Lung (tissue), 12 donors: ENCODE measurements around the gene COL4A2. TPM values are rescaled to one million over a fixed set of nuclear protein-coding genes. Genes with fewer than 3 reads are reported as not detected.
A peak's percentile ranks its signal among the peaks of the same experiment; 100 is the strongest.

Experiments used
- ATAC-seq: fragments of 200-7000 bp; cut with Tn5 transposase; one replicate; pipeline ENCODE4 v1.9.1; 2020; ENCODE audit warnings: moderate number of reproducible peaks; ENCODE audit not compliant: insufficient read depth, low FRiP score
- DNase-seq, 3 donors: peaks; one replicate each; pipeline ENCODE4 v3.0.0-alpha.2; 2013 to 2017
- H3K27ac ChIP-seq, 2 donors: one replicate each; pipeline ENCODE4 v1.5.1; 2013; ENCODE audit warnings: mild to moderate bottlenecking in 2 of 2, moderate library complexity in 2 of 2, control low read depth in 1 of 2, inconsistent platforms in 1 of 2, low read depth in 1 of 2, low read length in 1 of 2
- H3K27me3 ChIP-seq, 3 donors: one replicate each; pipeline ENCODE4 v1.5.1; 2013; ENCODE audit warnings: low read length in 2 of 3; ENCODE audit not compliant: control insufficient read depth in 3 of 3, insufficient read depth in 3 of 3
- H3K36me3 ChIP-seq, 4 donors: one replicate each; pipeline ENCODE4 v1.5.1; 2013; ENCODE audit warnings: low read length in 4 of 4, mild to moderate bottlenecking in 1 of 4, moderate library complexity in 1 of 4; ENCODE audit not compliant: control insufficient read depth in 4 of 4, insufficient read depth in 4 of 4
- H3K4me1 ChIP-seq, 5 donors: one replicate each; pipeline ENCODE4 v1.5.1; 2013; ENCODE audit warnings: low read length in 5 of 5, mild to moderate bottlenecking in 2 of 5, moderate library complexity in 1 of 5; ENCODE audit not compliant: control insufficient read depth in 5 of 5, insufficient read depth in 5 of 5
- H3K4me3 ChIP-seq: one replicate; pipeline ENCODE4 v1.5.1; 2013; ENCODE audit warnings: mild to moderate bottlenecking, control low read depth, moderate library complexity
- H3K9ac ChIP-seq, 2 donors: one replicate each; pipeline ENCODE4 v1.5.1; 2013; ENCODE audit warnings: low read length in 2 of 2, control low read depth in 1 of 2; ENCODE audit not compliant: insufficient read depth in 1 of 2
- H3K9me3 ChIP-seq, 4 donors: one replicate each; pipeline ENCODE4 v1.5.1; 2013; ENCODE audit warnings: low read length in 3 of 4, mild to moderate bottlenecking in 1 of 4, moderate library complexity in 1 of 4; ENCODE audit not compliant: control insufficient read depth in 4 of 4, insufficient read depth in 3 of 4
- WGBS, 2 donors: extraction: QIAGEN DNeasy Blood & Tissue Kit; methylation state at CpG; one replicate each; pipeline ENCODE4 v1.1.7; 2013; 5-methylcytosine and 5-hydroxymethylcytosine counted together
- polyA plus RNA-seq, 2 donors: library from polyadenylated mRNA; stranded (reverse); fragments of 200-250 nt; gene quantifications; one replicate each; pipeline ENCODE4 v1.2.1, GENCODE V29; 2013
- total RNA-seq, 2 donors: library from RNA; depleted of rRNA in 1 of 2; stranded (reverse); fragments of >200 nt in 1 of 2; gene quantifications; one replicate each; pipeline ENCODE4 v1.2.1, GENCODE V29; 2014 to 2021
- TF ChIP-seq, protein P1 (sequence below): IDR thresholded peaks from 2 replicates; pipeline ENCODE4 v1.5.1; 2012; ENCODE audit warnings: mild to moderate bottlenecking; ENCODE audit errors: control extremely low read depth, extremely low read depth
- donor health status: control.
- donor health status: control.
- donor health status: Bipolar disorder and iron deficiency.
- donor health status: healthy.
- donor health status: DM: yes; HTN: yes; CAD: no.

The COL4A2 gene
- total and polyA plus RNA-seq, 4 donors: 169 to 627 (median 339) TPM

DNA sequence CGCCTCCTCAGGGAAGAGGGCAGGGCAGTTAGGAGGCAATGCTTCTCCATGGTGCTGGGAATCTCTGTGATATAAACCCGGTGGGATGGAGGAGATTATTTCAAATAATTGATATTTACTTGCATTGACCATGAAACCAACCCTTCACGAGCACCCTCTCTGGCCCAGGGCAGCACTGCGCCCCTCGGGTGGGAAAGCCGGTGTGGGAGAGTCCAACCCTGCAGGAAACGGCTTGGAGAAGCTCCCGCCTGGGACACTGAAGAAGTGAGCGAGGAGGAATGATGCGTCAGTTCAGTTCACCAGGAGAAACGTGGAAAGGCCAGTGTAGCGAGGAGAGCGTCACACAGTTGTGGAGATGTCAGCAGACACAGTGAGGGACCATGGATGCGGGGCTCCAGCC is 99.9 kb downstream of the COL4A2 start:
- TF ChIP-seq, protein P1, sequence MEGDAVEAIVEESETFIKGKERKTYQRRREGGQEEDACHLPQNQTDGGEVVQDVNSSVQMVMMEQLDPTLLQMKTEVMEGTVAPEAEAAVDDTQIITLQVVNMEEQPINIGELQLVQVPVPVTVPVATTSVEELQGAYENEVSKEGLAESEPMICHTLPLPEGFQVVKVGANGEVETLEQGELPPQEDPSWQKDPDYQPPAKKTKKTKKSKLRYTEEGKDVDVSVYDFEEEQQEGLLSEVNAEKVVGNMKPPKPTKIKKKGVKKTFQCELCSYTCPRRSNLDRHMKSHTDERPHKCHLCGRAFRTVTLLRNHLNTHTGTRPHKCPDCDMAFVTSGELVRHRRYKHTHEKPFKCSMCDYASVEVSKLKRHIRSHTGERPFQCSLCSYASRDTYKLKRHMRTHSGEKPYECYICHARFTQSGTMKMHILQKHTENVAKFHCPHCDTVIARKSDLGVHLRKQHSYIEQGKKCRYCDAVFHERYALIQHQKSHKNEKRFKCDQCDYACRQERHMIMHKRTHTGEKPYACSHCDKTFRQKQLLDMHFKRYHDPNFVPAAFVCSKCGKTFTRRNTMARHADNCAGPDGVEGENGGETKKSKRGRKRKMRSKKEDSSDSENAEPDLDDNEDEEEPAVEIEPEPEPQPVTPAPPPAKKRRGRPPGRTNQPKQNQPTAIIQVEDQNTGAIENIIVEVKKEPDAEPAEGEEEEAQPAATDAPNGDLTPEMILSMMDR: no peak
- H3K27ac ChIP-seq: peak overlapping the region in 1 of 2 donors; percentile 15
- no peaks in the 10 kb centered on the region for H3K27me3 ChIP-seq
- peaks cover 5 to 38% (median 35%) of the 10 kb centered on the region in 5 donors for H3K4me1 ChIP-seq
- ATAC-seq (no peak), DNase-seq (peak in 1 of 3 donors; percentile 49)
- no peak overlapping the region for H3K4me3 ChIP-seq
- WGBS, 2 donors: 69 to 77% methylated on average over 14 of the region's 14 CpGs
- H3K9me3 ChIP-seq: no peaks in the 10 kb centered on the region
- no peaks in the 10 kb centered on the region for H3K36me3 ChIP-seq
- H3K9ac ChIP-seq: no peak overlapping the region

GRCh38 chr13:110407531-110407930 is 100.4 kb downstream of the COL4A2 start:
- no peaks in the 10 kb centered on the region for H3K36me3 ChIP-seq
- H3K9ac ChIP-seq: no peak overlapping the region
- DNase-seq: peak in 2 of 3 donors; percentile 46 to 63
- no peaks in the 10 kb centered on the region for H3K27me3 ChIP-seq
- peaks cover 5 to 40% (median 35%) of the 10 kb centered on the region in 5 donors for H3K4me1 ChIP-seq
- no peaks in the 10 kb centered on the region for H3K9me3 ChIP-seq
- no peak for ATAC-seq
- TF ChIP-seq, protein P1: no peak
- 31 to 32% methylated on average over 9 of the region's 9 CpGs for WGBS, 2 donors
- no peak overlapping the region for H3K4me3 ChIP-seq
- H3K27ac ChIP-seq: peak overlapping the region in 1 of 2 donors; percentile 15

DNA sequence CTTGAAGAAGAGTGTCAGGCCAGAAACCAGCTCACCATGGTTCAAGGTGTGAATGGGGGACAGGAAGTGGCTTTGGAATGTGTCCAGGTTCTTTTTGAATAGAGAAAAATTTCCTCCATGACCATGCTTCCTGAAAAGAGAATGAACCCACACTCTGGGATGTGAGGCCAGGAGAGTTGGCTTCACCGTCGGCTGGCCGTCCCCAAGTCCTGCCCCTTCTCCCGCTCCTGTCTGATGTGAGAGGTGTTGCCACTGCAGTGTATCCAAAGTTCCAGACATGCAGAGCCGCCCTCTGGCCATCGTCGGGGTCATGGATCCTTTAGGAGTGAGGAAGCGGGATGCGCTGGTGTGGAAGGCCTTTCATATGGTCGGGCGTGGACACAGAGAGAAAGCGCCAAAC is 101.2 kb downstream of the COL4A2 start:
- no peaks in the 10 kb centered on the region for H3K27me3 ChIP-seq
- peak overlapping the region; percentile 43 to 81 for H3K27ac ChIP-seq
- H3K36me3 ChIP-seq: no peaks in the 10 kb centered on the region
- ATAC-seq (no peak), DNase-seq (peak in 2 of 3 donors; percentile 28 to 30)
- 75 to 79% methylated on average over 12 of the region's 12 CpGs for WGBS, 2 donors
- H3K4me1 ChIP-seq: peaks cover 5 to 45% (median 34%) of the 10 kb centered on the region in 5 donors
- no peaks in the 10 kb centered on the region for H3K9me3 ChIP-seq
- TF ChIP-seq, protein P1: no peak
- H3K4me3 ChIP-seq: no peak overlapping the region
- H3K9ac ChIP-seq: no peak overlapping the region

- no peak overlapping the region for H3K4me3 ChIP-seq
- DNase-seq (peak in 2 of 3 donors; percentile 21 to 25), ATAC-seq (no peak)
- TF ChIP-seq, protein P1: no peak
- no peak overlapping the region for H3K9ac ChIP-seq
- no peaks in the 10 kb centered on the region for H3K27me3 ChIP-seq
- no peaks in the 10 kb centered on the region for H3K36me3 ChIP-seq
- no peaks in the 10 kb centered on the region for H3K9me3 ChIP-seq
- H3K27ac ChIP-seq: peak overlapping the region; percentile 48 to 50
- H3K4me1 ChIP-seq: peaks cover 5 to 45% (median 29%) of the 10 kb centered on the region in 5 donors
- 29 to 47% methylated on average over 13 of the region's 13 CpGs for WGBS, 2 donors
Measured at GRCh38 chr13:110409581-110409992, 102.5 kb downstream of the COL4A2 start.
